GM12878 (cell line): ENCODE measurements around the gene NPBWR2. TPM values are rescaled to one million over a fixed set of nuclear protein-coding genes. Genes with fewer than 3 reads are reported as not detected.
A peak's percentile ranks its signal among the peaks of the same experiment; 100 is the strongest.

Experiments used
- ATAC-seq: fragments of 200-7000 bp; cut with Tn5 transposase; 3 replicates; pipeline ENCODE4 v1.9.1; 2020; ENCODE audit warnings: mild to moderate bottlenecking, moderate library complexity
- BruUV-seq: library from RNA; stranded (reverse); fragments of 400-500 nt; replicated peaks from 2 replicates; lab custom pipeline; 2021; lab: Mats Ljungman, UMichigan
- CTCF ChIA-PET: fragments of 300-600 bp; sonication (Branson Sonifier 250); formaldehyde crosslinking; extraction: SDS; loops from one replicate; lab custom pipeline; 2021; ENCODE audit warnings: inconsistent platforms; lab: Yijun Ruan, JAX
- POLR2A ChIA-PET: fragments of 350-600 bp; formaldehyde crosslinking; extraction: SDS; loops from one replicate; lab custom pipeline; 2021; ENCODE audit warnings: inconsistent platforms; lab: Charles Lee
- RAD21 ChIA-PET: fragments of 300-600 bp; sonication (Branson Sonifier 250); formaldehyde crosslinking; loops from one replicate; lab custom pipeline; 2023; ENCODE audit warnings: antibody characterized with exemption; ENCODE audit not compliant: unreplicated experiment; lab: Charles Lee
- SMC1A ChIA-PET: fragments of 300-600 bp; sonication (Branson Sonifier 250); formaldehyde crosslinking; loops from one replicate; lab custom pipeline; 2023; ENCODE audit not compliant: unreplicated experiment, uncharacterized antibody; lab: Charles Lee
- DNase-seq: peaks from one replicate; pipeline ENCODE4 v3.0.0-alpha.2; 2011; ENCODE audit warnings: low read depth, low spot score
- FAIRE-seq: peaks from 3 replicates; lab custom pipeline; 2011; peaks lifted over from hg19 to GRCh38; lab: Jason Lieb, UNC
- H2AFZ ChIP-seq: 2 replicates; pipeline ENCODE4 v1.6.0; 2011; ENCODE audit warnings: low read depth, low read length, control low read depth; ENCODE audit not compliant: control insufficient read depth
- H3K27ac ChIP-seq: 2 replicates; pipeline ENCODE4 v1.5.1; 2011; ENCODE audit warnings: control low read depth; ENCODE audit not compliant: control insufficient read depth, insufficient read depth
- H3K27me3 ChIP-seq, 2 experiments: replicated peaks in 1 of 2; 2 replicates each; pipeline versions ENCODE4 v1.6.0 to v1.6.1; 2011; ENCODE audit warnings: low read length in 1 of 2; ENCODE audit not compliant: control insufficient read depth in 2 of 2, insufficient read depth in 2 of 2
- H3K36me3 ChIP-seq, 2 experiments: 2 replicates each; pipeline ENCODE4 v1.5.1; 2011; ENCODE audit warnings: low read length in 1 of 2; ENCODE audit not compliant: control insufficient read depth in 2 of 2, insufficient read depth in 2 of 2
- H3K4me1 ChIP-seq: 2 replicates; pipeline ENCODE4 v1.6.1; 2011; ENCODE audit warnings: mild to moderate bottlenecking, low read length, moderate library complexity, mixed read lengths; ENCODE audit not compliant: control insufficient read depth, insufficient read depth
- H3K4me2 ChIP-seq: 2 replicates; pipeline ENCODE4 v1.6.0; 2011; ENCODE audit warnings: control low read depth; ENCODE audit not compliant: control insufficient read depth, insufficient read depth
- H3K4me3 ChIP-seq: fragments of 200-600 bp; sonication (generic); 2 replicates; pipeline ENCODE4 v1.5.1; 2016
- H3K79me2 ChIP-seq: 2 replicates; pipeline ENCODE4 v1.6.0; 2011; ENCODE audit warnings: low read length; ENCODE audit not compliant: control insufficient read depth, insufficient read depth
- H3K9ac ChIP-seq: 2 replicates; pipeline ENCODE4 v1.8.0; 2011; ENCODE audit warnings: low read length, control low read depth, mixed read lengths; ENCODE audit not compliant: control insufficient read depth, insufficient read depth
- H3K9me3 ChIP-seq: replicated peaks from 3 replicates; pipeline ENCODE4 v1.5.1; 2011; ENCODE audit warnings: mild to moderate bottlenecking, low read length; ENCODE audit not compliant: control insufficient read depth, insufficient read depth
- H4K20me1 ChIP-seq: 2 replicates; pipeline ENCODE4 v1.6.0; 2011; ENCODE audit not compliant: control insufficient read depth, insufficient read depth
- ATF7 ChIP-seq: fragments of 450-650 bp; IDR thresholded peaks from 2 replicates; pipeline ENCODE4 v1.6.1; 2016; ENCODE audit warnings: low read depth, mild to moderate bottlenecking
- FOS ChIP-seq: IDR thresholded peaks from 3 replicates; pipeline ENCODE4 v1.6.1; 2011; ENCODE audit warnings: borderline replicate concordance; ENCODE audit not compliant: insufficient read length; ENCODE audit errors: extremely low read depth
- NR2C1 ChIP-seq: fragments of 450-650 bp; IDR thresholded peaks from 2 replicates; pipeline ENCODE4 v1.6.1; 2017; ENCODE audit warnings: antibody characterized with exemption, mild to moderate bottlenecking, moderate library complexity
- NR2F1 ChIP-seq: fragments of 450-650 bp; conservative IDR thresholded peaks from 2 replicates; pipeline ENCODE4 v1.6.1; 2017; ENCODE audit warnings: mild to moderate bottlenecking
- RAD21 ChIP-seq: IDR thresholded peaks from 2 replicates; pipeline ENCODE4 v1.6.1; 2011; ENCODE audit warnings: mild to moderate bottlenecking, low read depth, low read length, moderate library complexity; ENCODE audit not compliant: insufficient read depth
- SMAD1 ChIP-seq: fragments of 450-650 bp; IDR thresholded peaks from 2 replicates; pipeline ENCODE4 v1.6.1; 2018; ENCODE audit warnings: mild to moderate bottlenecking, low read depth; ENCODE audit not compliant: partially characterized antibody
- WGBS: methylation state at CpG from one replicate; pipeline ENCODE4 v1.1.6; 2016; ENCODE audit warnings: low lambda C conversion rate; ENCODE audit not compliant: insufficient replicate concordance, insufficient coverage; ENCODE audit errors: missing lambda C conversion rate; 5-methylcytosine and 5-hydroxymethylcytosine counted together
- in situ Hi-C: fragments of 300-500 bp; cut with MboI; formaldehyde crosslinking; loops from 9 replicates; pipeline ENCODE4 v1.14.3; 2018; ENCODE audit warnings: mixed read lengths
- intact Hi-C: fragments of 100-400 bp; cut with micrococcal nuclease; formaldehyde crosslinking; loops from one replicate; pipeline ENCODE4 v1.14.2; 2022; ENCODE audit not compliant: unreplicated experiment
- polyA plus RNA-seq, 11 experiments: library from polyadenylated mRNA; depleted of rRNA in 4 of 11; unstranded in 6 of 11; stranded (reverse) in 5 of 11; fragments of >200 nt; fragmentation: Nextera tagmentation in 4 of 11; fragmentation: Illumina TruSeq in 1 of 11; extraction: Ambion mirVana in 4 of 11; extraction: Trizol in 1 of 11; gene quantifications; 1 replicate in 1 of 11; 2 replicates in 10 of 11; pipeline versions ENCODE4 v1.2.1 to v1.2.3, GENCODE V29; 2011 to 2016; ENCODE audit warnings: inconsistent platforms in 2 of 11, missing spikeins in 2 of 11, low read depth in 1 of 11
- total RNA-seq, 4 experiments: library from RNA; depleted of rRNA in 3 of 4; stranded (reverse); fragments of >200 nt in 3 of 4; fragmentation: Illumina TruSeq in 1 of 4; extraction: Trizol in 1 of 4; gene quantifications; 2 replicates each; pipeline versions ENCODE4 v1.2.1 to v1.2.3, GENCODE V29; 2013 to 2021
- TF ChIP-seq, protein P1 (sequence below): IDR thresholded peaks from 2 replicates; pipeline ENCODE4 v1.6.1; 2012; ENCODE audit warnings: low read depth, low read length, improper control_type of control experiment
- TF ChIP-seq, protein P2 (sequence below): fragments of 450-650 bp; formaldehyde crosslinking; IDR thresholded peaks from 2 replicates; pipeline ENCODE4 v1.4.0; 2020; ENCODE audit warnings: mild to moderate bottlenecking, moderate library complexity
- TF ChIP-seq, protein P3 (sequence below): fragments of 450-650 bp; conservative IDR thresholded peaks from 2 replicates; pipeline ENCODE4 v1.6.1; 2017; ENCODE audit warnings: mild to moderate bottlenecking, moderate library complexity
- TF ChIP-seq, protein P4 (sequence below): fragments of 450-650 bp; IDR thresholded peaks from 2 replicates; pipeline ENCODE4 v1.6.1; 2018; ENCODE audit warnings: borderline replicate concordance, mild to moderate bottlenecking; ENCODE audit not compliant: partially characterized antibody

Gene NPBWR2
- total and polyA plus RNA-seq, 10 of the 15 experiments (the other 5 are each of a cell fraction or from before 2014, with no cell fraction given) = not detected

DNA sequence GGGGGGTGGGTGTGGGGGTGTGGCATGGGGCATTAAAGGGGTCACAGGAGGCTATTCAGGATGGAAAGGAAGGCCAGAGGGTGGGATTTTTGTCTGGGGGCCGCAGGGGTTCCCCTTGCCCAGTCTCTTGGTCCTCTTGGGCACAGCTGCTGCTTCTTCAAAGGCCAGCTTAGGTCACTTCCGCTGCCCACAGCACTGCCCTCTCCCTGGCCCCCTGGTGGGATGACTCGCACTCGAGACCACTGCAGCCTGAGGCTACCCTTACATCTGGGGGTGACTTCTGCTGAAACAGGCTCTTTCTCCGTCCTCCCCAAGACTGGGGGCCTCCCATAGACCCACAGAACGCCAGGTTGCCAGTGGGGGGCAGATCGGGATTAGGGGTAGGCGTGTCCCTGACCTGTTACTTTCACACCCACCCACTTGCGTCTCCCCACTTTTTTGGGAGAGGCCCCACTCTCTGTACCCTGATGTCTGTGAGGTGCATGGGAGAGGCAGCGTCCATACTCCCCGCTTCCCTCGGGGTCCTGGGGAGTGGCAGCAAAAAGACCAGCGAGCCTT lies 24.5 kb downstream of the NPBWR2 start:
- Histone ChIP-seq H3K27me3 (peaks cover 2 to 7% of the 10 kb centered on the region in 2 experiments; a peak in 2 of 4 replicates), H3K9me3 (peaks cover 6% of the 10 kb centered on the region; the same call in 1 of the 3 replicates), H3K36me3 (no peaks in the 10 kb centered on the region), H3K27ac (no peak overlapping the region), H3K4me2 (peak overlapping the region; percentile 79), H3K4me1 (peaks cover 14% of the 10 kb centered on the region), H3K79me2 (peaks cover 11% of the 10 kb centered on the region), H3K4me3 (peak overlapping the region; percentile 57; the same call in 1 of the 2 replicates), H2AFZ (peak overlapping the region; percentile 21; the same call in 1 of the 2 replicates), H4K20me1 (no peaks in the 10 kb centered on the region), H3K9ac (no peak overlapping the region)
- no peak for FAIRE-seq
- no peak for ATAC-seq
- RAD21 ChIA-PET = interaction anchor here (0.5 to 6.7 kb wide), 11 partner anchors 17 to 103 kb away, joined by 3 to 67 read pairs (median 5); partner anchors contain the start of genes SAMD10 and TCEA2
- SMC1A ChIA-PET = interaction anchor here (0.8 to 1.9 kb wide), 5 partner anchors 27 to 39 kb away, joined by 3 to 13 read pairs (median 4); no protein-coding TSS in a partner anchor
- no peak for DNase-seq
- BruUV-seq = no TSS peak
- in situ Hi-C loops = no loop called here
- intact Hi-C loops = loop anchor here (1.0 kb wide), 1 partner anchor 37 kb away; no protein-coding TSS in a partner anchor
- POLR2A ChIA-PET = interaction anchor here (2.4 kb wide), 1 partner anchor 38 kb away, joined by 12 read pairs; no protein-coding TSS in a partner anchor
- CTCF ChIA-PET = interaction anchor here (0.7 to 3.5 kb wide), 7 partner anchors 17 to 55 kb away, joined by 3 to 65 read pairs (median 7); partner anchors contain the start of gene NPBWR2
- WGBS = 14% methylated on average over 13 of the region's 13 CpGs
- TF ChIP-seq, protein P1, sequence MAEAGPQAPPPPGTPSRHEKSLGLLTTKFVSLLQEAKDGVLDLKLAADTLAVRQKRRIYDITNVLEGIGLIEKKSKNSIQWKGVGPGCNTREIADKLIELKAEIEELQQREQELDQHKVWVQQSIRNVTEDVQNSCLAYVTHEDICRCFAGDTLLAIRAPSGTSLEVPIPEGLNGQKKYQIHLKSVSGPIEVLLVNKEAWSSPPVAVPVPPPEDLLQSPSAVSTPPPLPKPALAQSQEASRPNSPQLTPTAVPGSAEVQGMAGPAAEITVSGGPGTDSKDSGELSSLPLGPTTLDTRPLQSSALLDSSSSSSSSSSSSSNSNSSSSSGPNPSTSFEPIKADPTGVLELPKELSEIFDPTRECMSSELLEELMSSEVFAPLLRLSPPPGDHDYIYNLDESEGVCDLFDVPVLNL = no peak
- TF ChIP-seq, protein P2, sequence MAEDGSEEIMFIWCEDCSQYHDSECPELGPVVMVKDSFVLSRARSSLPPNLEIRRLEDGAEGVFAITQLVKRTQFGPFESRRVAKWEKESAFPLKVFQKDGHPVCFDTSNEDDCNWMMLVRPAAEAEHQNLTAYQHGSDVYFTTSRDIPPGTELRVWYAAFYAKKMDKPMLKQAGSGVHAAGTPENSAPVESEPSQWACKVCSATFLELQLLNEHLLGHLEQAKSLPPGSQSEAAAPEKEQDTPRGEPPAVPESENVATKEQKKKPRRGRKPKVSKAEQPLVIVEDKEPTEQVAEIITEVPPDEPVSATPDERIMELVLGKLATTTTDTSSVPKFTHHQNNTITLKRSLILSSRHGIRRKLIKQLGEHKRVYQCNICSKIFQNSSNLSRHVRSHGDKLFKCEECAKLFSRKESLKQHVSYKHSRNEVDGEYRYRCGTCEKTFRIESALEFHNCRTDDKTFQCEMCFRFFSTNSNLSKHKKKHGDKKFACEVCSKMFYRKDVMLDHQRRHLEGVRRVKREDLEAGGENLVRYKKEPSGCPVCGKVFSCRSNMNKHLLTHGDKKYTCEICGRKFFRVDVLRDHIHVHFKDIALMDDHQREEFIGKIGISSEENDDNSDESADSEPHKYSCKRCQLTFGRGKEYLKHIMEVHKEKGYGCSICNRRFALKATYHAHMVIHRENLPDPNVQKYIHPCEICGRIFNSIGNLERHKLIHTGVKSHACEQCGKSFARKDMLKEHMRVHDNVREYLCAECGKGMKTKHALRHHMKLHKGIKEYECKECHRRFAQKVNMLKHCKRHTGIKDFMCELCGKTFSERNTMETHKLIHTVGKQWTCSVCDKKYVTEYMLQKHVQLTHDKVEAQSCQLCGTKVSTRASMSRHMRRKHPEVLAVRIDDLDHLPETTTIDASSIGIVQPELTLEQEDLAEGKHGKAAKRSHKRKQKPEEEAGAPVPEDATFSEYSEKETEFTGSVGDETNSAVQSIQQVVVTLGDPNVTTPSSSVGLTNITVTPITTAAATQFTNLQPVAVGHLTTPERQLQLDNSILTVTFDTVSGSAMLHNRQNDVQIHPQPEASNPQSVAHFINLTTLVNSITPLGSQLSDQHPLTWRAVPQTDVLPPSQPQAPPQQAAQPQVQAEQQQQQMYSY (CRISPR knock-in tag) = no peak
- TF ChIP-seq FOS (no peak), NR2C1 (no peak), NR2F1 (no peak), RAD21 (no peak), ATF7 (no peak), SMAD1 (no peak)
- TF ChIP-seq, protein P3, sequence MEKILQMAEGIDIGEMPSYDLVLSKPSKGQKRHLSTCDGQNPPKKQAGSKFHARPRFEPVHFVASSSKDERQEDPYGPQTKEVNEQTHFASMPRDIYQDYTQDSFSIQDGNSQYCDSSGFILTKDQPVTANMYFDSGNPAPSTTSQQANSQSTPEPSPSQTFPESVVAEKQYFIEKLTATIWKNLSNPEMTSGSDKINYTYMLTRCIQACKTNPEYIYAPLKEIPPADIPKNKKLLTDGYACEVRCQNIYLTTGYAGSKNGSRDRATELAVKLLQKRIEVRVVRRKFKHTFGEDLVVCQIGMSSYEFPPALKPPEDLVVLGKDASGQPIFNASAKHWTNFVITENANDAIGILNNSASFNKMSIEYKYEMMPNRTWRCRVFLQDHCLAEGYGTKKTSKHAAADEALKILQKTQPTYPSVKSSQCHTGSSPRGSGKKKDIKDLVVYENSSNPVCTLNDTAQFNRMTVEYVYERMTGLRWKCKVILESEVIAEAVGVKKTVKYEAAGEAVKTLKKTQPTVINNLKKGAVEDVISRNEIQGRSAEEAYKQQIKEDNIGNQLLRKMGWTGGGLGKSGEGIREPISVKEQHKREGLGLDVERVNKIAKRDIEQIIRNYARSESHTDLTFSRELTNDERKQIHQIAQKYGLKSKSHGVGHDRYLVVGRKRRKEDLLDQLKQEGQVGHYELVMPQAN = no peak
- TF ChIP-seq, protein P4, sequence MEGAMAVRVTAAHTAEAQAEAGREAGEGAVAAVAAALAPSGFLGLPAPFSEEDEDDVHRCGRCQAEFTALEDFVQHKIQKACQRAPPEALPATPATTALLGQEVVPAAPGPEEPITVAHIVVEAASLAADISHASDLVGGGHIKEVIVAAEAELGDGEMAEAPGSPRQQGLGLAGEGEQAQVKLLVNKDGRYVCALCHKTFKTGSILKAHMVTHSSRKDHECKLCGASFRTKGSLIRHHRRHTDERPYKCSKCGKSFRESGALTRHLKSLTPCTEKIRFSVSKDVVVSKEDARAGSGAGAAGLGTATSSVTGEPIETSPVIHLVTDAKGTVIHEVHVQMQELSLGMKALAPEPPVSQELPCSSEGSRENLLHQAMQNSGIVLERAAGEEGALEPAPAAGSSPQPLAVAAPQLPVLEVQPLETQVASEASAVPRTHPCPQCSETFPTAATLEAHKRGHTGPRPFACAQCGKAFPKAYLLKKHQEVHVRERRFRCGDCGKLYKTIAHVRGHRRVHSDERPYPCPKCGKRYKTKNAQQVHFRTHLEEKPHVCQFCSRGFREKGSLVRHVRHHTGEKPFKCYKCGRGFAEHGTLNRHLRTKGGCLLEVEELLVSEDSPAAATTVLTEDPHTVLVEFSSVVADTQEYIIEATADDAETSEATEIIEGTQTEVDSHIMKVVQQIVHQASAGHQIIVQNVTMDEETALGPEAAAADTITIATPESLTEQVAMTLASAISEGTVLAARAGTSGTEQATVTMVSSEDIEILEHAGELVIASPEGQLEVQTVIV = no peak
